ENCODE measurements around the gene SLC25A36. TPM values are rescaled to one million over a fixed set of nuclear protein-coding genes. Genes with fewer than 3 reads are reported as not detected.

Gene SLC25A36
- 10 to 100 TPM; 50.8 to 57.2 TPM for total RNA-seq
- long read RNA-seq, donor 1, transcript SLC25A36-201 (7 exons, 1,301 nt), result minor isoform, 5 of 23 reads
- long read RNA-seq, donor 1, transcript SLC25A36-208 (4 exons, 3,537 nt), result major isoform, 8 of 23 reads
- long read RNA-seq, donor 1, partial matches to known transcripts, result 0 of 23 reads
- long read RNA-seq, donor 1, other reads (novel, unspliced or antisense), result 9 of 23 reads
- long read RNA-seq, donor 2, transcript SLC25A36-201 (7 exons, 1,301 nt), result major isoform, 16 of 34 reads
- long read RNA-seq, donor 2, partial matches to known transcripts, result 0 of 34 reads
- long read RNA-seq, donor 2, other reads (novel, unspliced or antisense), result 15 of 34 reads

GRCh38 chr3:140941434-140942220 is at the start of gene SLC25A36:
TSS of gene SLC25A36 (plus strand) at chr3:140941836. CDS start at chr3:140942055, 219 bp downstream.
- intact Hi-C loops (cut with DNase I), result no loop called here
- peak; percentile 99 for DNase-seq (ENCODE audit: low spot score)

- no peak for DNase-seq (ENCODE audit: low spot score)
- intact Hi-C loops (cut with DNase I), result no loop called here
Measured at GRCh38 chr3:140896997-140897396, 44.6 kb upstream of the SLC25A36 start.

GRCh38 chr3:140898340-140899180 is 43.1 kb upstream of the SLC25A36 start:
- intact Hi-C loops (cut with DNase I), result no loop called here

GRCh38 chr3:140899363-140899762 is 42.3 kb upstream of the SLC25A36 start:
- no peak for DNase-seq (ENCODE audit: low spot score)
- intact Hi-C loops (cut with DNase I), result no loop called here

More at GRCh38 chr3:140898340-140899180, 43.1 kb upstream of the SLC25A36 start:
- DNase-seq (ENCODE audit: low spot score), result no peak

- intact Hi-C loops (cut with DNase I), result no loop called here
- no peak for DNase-seq (ENCODE audit: low spot score)
Measured at GRCh38 chr3:140902791-140903190, 38.8 kb upstream of the SLC25A36 start.

GRCh38 chr3:140903196-140903595 is 38.4 kb upstream of the SLC25A36 start:
- DNase-seq (ENCODE audit: low spot score), result no peak
- intact Hi-C loops (cut with DNase I), result no loop called here

- intact Hi-C loops (cut with DNase I), result no loop called here
- DNase-seq (ENCODE audit: low spot score), result no peak
Measured at GRCh38 chr3:140904521-140904920, 37.1 kb upstream of the SLC25A36 start.

GRCh38 chr3:140905559-140905958 is 36.1 kb upstream of the SLC25A36 start:
- no peak for DNase-seq (ENCODE audit: low spot score)
- intact Hi-C loops (cut with DNase I), result no loop called here

- intact Hi-C loops (cut with DNase I), result no loop called here
- DNase-seq (ENCODE audit: low spot score), result no peak
Measured at GRCh38 chr3:140906785-140907184, 34.9 kb upstream of the SLC25A36 start.

GRCh38 chr3:140910860-140911259 is 30.8 kb upstream of the SLC25A36 start:
- intact Hi-C loops (cut with DNase I), result no loop called here
- DNase-seq (ENCODE audit: low spot score), result no peak

- intact Hi-C loops (cut with DNase I), result no loop called here
- no peak for DNase-seq (ENCODE audit: low spot score)
Measured at GRCh38 chr3:140911822-140912221, 29.8 kb upstream of the SLC25A36 start.

- intact Hi-C loops (cut with DNase I), result no loop called here
- DNase-seq (ENCODE audit: low spot score), result no peak
Measured at GRCh38 chr3:140913728-140914127, 27.9 kb upstream of the SLC25A36 start.

GRCh38 chr3:140914384-140914945 is 27.2 kb upstream of the SLC25A36 start:
- intact Hi-C loops (cut with DNase I), result no loop called here
- DNase-seq (ENCODE audit: low spot score), result no peak

- no peak for DNase-seq (ENCODE audit: low spot score)
- intact Hi-C loops (cut with DNase I), result no loop called here
Measured at GRCh38 chr3:140916603-140917002, 25.0 kb upstream of the SLC25A36 start.

GRCh38 chr3:140917772-140918171 is 23.9 kb upstream of the SLC25A36 start:
- DNase-seq (ENCODE audit: low spot score), result no peak
- intact Hi-C loops (cut with DNase I), result no loop called here

GRCh38 chr3:140920029-140920428 is 21.6 kb upstream of the SLC25A36 start:
- no peak for DNase-seq (ENCODE audit: low spot score)
- intact Hi-C loops (cut with DNase I), result no loop called here

GRCh38 chr3:140922634-140923033 is 19.0 kb upstream of the SLC25A36 start:
- DNase-seq (ENCODE audit: low spot score), result no peak
- intact Hi-C loops (cut with DNase I), result no loop called here

- intact Hi-C loops (cut with DNase I), result no loop called here
- no peak for DNase-seq (ENCODE audit: low spot score)
Measured at GRCh38 chr3:140924097-140924873, 17.4 kb upstream of the SLC25A36 start.

Measured in posterior vena cava (tissue), 2 donors.